Measurements from ENCODE around the gene HOXD10.

Gene HOXD10

GRCh38 chr2:176152350-176153181, 36.0 kb downstream of the HOXD10 start:
- DNase-seq, result no peak

- DNase-seq, result no peak
These were observed 38.1 kb downstream of the HOXD10 start for GRCh38 chr2:176154576-176155252.

- DNase-seq, result no peak
These were observed 38.9 kb downstream of the HOXD10 start for GRCh38 chr2:176155356-176156044.

GRCh38 chr2:176156301-176156806, 39.8 kb downstream of the HOXD10 start:
- DNase-seq, result no peak

GRCh38 chr2:176156807-176157498, 40.4 kb downstream of the HOXD10 start, which contains the start of gene HOXD3:
Gene HOXD3, plus strand, starts transcription at chr2:176157307. Its CDS starts 11,808 bp downstream, at chr2:176169115.
- no peak for DNase-seq

DNA sequence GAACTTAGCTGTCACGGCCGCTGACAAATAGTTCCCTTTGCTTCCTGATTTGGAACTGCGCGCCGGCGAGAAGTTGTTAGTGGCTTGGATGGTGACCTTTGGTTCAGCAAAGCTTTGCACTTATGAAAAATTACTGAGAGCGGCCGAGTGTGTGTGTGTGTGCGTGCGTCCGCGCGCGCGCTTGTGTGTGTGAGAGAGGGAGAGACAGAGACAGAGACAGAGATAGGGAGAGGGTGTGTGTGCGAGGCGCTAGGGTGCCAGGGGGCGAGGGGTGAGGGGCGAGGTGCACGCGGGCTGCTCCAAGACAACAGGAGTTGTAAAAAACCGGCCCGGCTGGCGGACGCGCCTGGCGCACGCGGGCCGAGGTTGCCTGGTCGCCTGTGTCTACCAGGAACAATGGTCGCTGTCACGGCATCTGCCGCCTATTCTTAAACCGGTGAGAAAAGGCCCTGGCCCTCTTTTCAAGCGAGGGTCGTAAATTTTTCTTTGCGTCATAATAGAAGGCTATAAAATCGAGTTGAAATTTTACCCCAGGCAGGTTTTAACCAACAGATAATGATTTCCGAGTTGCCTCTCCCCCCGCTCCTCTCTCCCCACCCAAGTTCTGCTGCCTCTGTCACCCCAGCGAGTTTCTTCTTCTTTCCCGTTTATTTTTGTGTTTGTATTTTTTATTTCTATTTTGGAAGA, 41.1 kb downstream of the HOXD10 start:
- DNase-seq, result no peak

DNA sequence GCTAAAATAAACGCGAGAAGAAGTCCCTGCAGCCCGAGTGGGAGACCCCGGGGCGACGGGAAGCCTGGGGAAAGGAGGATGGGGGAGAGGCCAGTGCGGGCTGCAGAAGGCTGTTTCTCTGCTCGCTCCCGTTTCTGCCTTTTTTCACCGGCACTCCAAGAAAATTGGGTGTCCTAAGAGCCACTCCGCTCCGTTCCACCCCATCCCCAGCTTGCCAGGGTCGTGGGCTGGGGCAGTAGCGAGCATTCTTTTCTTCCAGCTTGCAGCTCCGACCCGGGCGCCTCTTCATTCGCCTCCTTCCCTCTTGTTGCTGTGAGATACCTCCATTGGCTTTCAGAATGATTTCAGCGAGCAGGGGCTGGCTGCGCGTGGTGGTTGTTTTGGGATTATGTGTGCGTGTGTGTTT, 41.6 kb downstream of the HOXD10 start:
- DNase-seq, result no peak

- no peak for DNase-seq
These were observed 42.5 kb downstream of the HOXD10 start for GRCh38 chr2:176158855-176159662.

- no peak for DNase-seq
These were observed 43.2 kb downstream of the HOXD10 start for GRCh38 chr2:176159663-176160250.

DNA sequence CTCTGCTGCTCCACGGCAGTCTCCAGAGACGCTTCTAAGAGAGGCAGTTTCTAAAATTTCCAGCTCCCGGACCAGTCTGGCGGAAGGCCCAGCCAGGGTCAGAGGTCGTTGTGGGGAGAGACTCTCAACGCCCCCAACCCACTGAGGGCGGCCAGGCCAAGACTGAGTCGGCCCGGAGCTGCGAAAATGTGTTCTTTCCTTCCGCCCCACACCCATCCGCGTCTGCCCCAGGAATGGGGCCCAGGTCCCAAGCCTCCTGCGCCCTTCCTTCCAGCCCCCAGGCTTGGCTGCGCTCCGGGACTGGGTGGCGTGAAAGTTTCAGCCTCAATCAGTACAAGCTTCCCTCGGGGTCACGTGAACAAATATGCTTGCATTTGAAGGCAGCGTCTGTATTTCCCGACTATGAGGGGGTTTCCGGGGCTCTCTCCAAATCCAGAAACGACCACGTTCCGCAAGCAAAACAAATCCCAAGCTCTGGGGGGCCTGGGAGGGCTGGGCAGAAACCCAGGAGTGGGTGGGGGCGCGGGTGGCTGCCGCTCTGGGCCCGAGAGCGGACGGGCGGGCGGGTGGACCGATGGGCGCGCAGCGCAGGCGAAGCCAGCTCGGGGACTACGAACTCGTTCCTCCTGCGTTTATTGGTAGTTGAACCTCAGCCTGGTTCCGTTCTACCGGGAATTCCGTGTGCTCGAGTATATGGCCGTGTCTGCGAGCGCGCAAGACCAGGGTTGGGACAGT, 43.8 kb downstream of the HOXD10 start:
- no peak for DNase-seq

GRCh38 chr2:176160986-176161824, 44.6 kb downstream of the HOXD10 start:
- DNase-seq, result no peak

- DNase-seq, result no peak
These were observed 45.4 kb downstream of the HOXD10 start for GRCh38 chr2:176161825-176162626.

DNA sequence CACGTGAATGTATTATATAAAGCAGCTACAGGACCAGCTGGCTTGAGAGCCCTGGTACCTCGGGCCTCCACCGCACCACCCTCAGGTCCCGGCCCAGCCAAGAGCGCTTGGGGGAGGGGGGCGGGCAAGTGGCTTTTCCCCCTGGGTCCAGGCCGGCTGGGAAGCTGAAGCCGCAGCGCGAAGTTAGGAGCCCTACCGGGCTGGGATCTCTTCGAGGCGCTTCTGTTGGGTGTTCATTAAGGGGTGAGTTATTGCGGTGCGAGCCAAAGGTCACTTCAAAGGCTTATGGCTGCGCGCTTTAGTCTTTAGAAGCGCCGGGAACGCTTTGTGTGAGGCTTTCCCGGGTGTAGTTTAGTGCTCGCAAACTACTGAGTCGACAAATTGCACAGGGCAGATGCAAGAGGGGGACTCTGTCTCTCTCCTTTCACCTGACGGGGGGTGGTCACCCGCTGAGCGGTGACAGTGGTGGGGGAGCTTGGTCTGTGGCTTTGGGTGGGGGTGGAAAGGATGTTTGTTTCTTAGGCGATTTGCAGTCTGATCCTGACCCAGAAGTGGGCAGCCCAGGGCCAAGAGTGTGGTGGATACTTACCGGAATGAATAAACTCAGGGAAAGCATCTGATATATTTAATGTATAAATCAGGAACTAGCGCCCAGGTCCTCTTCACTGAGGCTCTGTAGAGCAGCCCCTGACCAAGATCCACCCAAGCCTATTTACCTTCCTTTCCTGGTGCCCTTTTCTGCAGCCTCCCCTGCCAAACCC, 46.5 kb downstream of the HOXD10 start:
- DNase-seq, result no peak

GRCh38 chr2:176163672-176164056, 47.1 kb downstream of the HOXD10 start:
- no peak for DNase-seq

- no peak for DNase-seq
These were observed 47.6 kb downstream of the HOXD10 start for GRCh38 chr2:176164201-176164600.

DNA sequence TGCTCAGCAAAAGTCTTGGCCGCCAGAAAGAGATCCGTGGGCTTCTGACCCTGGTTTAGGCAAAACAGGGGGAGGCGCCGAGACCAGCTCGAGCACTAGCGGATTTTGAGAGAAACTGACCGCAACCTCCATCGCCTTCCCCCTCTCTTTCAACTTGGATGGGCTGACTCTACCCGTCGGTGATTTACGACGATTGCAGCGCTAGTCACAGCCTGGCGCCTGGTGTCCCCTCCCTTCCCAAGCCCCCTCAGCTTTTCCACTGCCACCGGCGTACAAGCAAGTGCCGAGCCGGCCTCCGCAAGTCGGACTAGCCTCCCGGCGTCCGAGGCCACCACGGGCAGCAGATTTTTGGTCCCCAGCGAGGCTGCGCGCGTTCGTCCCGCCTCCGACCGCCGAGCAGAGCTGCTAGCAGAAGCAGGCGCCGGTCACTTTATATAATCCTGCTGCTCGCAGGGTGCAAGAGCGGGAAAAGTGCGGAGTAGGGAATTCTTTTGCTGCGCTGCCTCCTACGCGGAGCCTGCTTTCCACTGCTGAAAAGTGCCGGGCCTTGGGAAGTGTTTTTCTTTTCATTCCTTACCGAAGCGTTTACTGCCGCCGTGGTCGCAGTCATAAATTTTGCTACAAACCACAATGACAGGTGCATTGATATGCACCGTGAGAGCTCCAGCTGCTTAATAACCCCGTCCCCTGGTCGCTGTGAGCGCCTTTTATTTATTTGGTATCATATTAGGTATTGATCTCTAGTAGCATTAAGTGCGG, 48.2 kb downstream of the HOXD10 start:
- no peak for DNase-seq

Data from CD4-positive, alpha-beta T cell treated with Interleukin-17A for 4 hours (primary cell).